T-cell (primary cell): ENCODE measurements around the gene GALNT9. TPM values are rescaled to one million over a fixed set of nuclear protein-coding genes. Genes with fewer than 3 reads are reported as not detected.

Experiments
- ATAC-seq, 4 experiments: fragments of 200-7000 bp in 3 of 4; fragments of 150-1000 bp in 1 of 4; cut with Tn5 transposase; replicated peaks in 1 of 4; 1 replicate in 3 of 4; 2 replicates in 1 of 4; pipeline ENCODE4 v1.10.0; 2021; ENCODE audit warnings: moderate library complexity in 3 of 4, mild to moderate bottlenecking in 2 of 4, moderate number of reproducible peaks in 1 of 4
- CTCF ChIA-PET, 2 donors: fragments of 300-600 bp; sonication (Branson Sonifier 250); formaldehyde crosslinking; loops; one replicate each; lab custom pipeline; 2022; ENCODE audit warnings: antibody characterized with exemption in 2 of 2; lab: Charles Lee
- POLR2A ChIA-PET, 2 donors: fragments of 300-600 bp; sonication (Branson Sonifier 250); formaldehyde crosslinking; loops; one replicate each; lab custom pipeline; 2022; ENCODE audit warnings: antibody characterized with exemption in 2 of 2; lab: Charles Lee
- DNase-seq, 35 experiments: peaks; one replicate each; pipeline versions ENCODE4 v3.0.0 to v3.0.0-alpha.2; 2013 to 2023
- H3K27ac ChIP-seq: one replicate; pipeline ENCODE4 v1.5.1; 2013; ENCODE audit warnings: low read length
- H3K27me3 ChIP-seq, 2 experiments: replicated peaks in 1 of 2; 1 replicate in 1 of 2; 2 replicates in 1 of 2; pipeline versions ENCODE4 v1.6.1 to v1.7.0; 2013; ENCODE audit warnings: low read length in 1 of 2, mixed read lengths in 1 of 2; ENCODE audit not compliant: control insufficient read depth in 2 of 2, insufficient read depth in 2 of 2; ENCODE audit errors: extremely low read depth in 1 of 2
- H3K36me3 ChIP-seq, 2 donors: 1 replicate in 1 of 2; 2 replicates in 1 of 2; pipeline versions ENCODE4 v1.6.1 to v1.7.0; 2013; ENCODE audit warnings: low read length in 1 of 2; ENCODE audit not compliant: control insufficient read depth in 2 of 2, insufficient read depth in 1 of 2; ENCODE audit errors: extremely low read depth in 1 of 2
- H3K4me1 ChIP-seq, 2 experiments: 1 replicate in 1 of 2; 2 replicates in 1 of 2; pipeline versions ENCODE4 v1.6.1 to v1.7.0; 2013; ENCODE audit warnings: low read length in 2 of 2, mixed read lengths in 1 of 2; ENCODE audit not compliant: insufficient read depth in 2 of 2, control insufficient read depth in 1 of 2; ENCODE audit errors: extremely low read depth in 1 of 2
- H3K4me3 ChIP-seq, 2 donors: 1 replicate in 1 of 2; 2 replicates in 1 of 2; pipeline versions ENCODE4 v1.5.1 to v1.7.0; 2013; ENCODE audit warnings: mild to moderate bottlenecking in 2 of 2, low read length in 1 of 2, moderate library complexity in 1 of 2; ENCODE audit not compliant: control insufficient read depth in 1 of 2; ENCODE audit errors: extremely low read depth in 1 of 2
- H3K9me3 ChIP-seq: 2 replicates; pipeline ENCODE4 v1.7.0; 2013
- H3K27ac Mint-ChIP-seq, 2 donors: one replicate each; pipeline ENCODE4 v1.8.0; 2020 to 2021; ENCODE audit warnings: mild to moderate bottlenecking in 2 of 2, mixed read lengths in 2 of 2
- H3K27me3 Mint-ChIP-seq, 2 donors: one replicate each; pipeline ENCODE4 v1.8.0; 2021 to 2022; ENCODE audit warnings: mixed read lengths in 2 of 2
- H3K36me3 Mint-ChIP-seq: one replicate; pipeline ENCODE4 v1.8.0; 2021; ENCODE audit warnings: mixed read lengths
- H3K4me1 Mint-ChIP-seq, 3 donors: one replicate each; pipeline ENCODE4 v1.8.0; 2020 to 2022; ENCODE audit warnings: mixed read lengths in 3 of 3, mild to moderate bottlenecking in 1 of 3
- H3K4me3 Mint-ChIP-seq, 3 donors: one replicate each; pipeline ENCODE4 v1.8.0; 2020 to 2022; ENCODE audit warnings: mild to moderate bottlenecking in 3 of 3, mixed read lengths in 3 of 3, moderate library complexity in 3 of 3
- H3K9me3 Mint-ChIP-seq, 3 donors: one replicate each; pipeline ENCODE4 v1.8.0; 2020 to 2022; ENCODE audit warnings: mixed read lengths in 3 of 3
- WGBS: methylation state at CpG from one replicate; pipeline ENCODE4 v1.1.5; 2013; ENCODE audit warnings: missing lambda C conversion rate; ENCODE audit not compliant: insufficient coverage; 5-methylcytosine and 5-hydroxymethylcytosine counted together
- total RNA-seq, 35 experiments: library from RNA in 6 of 35; stranded (reverse) in 6 of 35; fragments of 120-200 nt in 1 of 35; gene quantifications; one replicate each; pipeline versions ENCODE4 v1.2.1 to v1.2.4 and lab custom pipeline; 2013 to 2026

GALNT9 gene
- total RNA-seq, 5 donors from 2014 or later (not counting 1 experiment from before 2014, with no cell fraction given): 0.72 TPM; not detected in 4

GRCh38 chr12:132309596-132310086, 19.7 kb downstream of the GALNT9 start:
- no peak overlapping the region for H3K27ac Mint-ChIP-seq
- Histone ChIP-seq H3K36me3 (no peaks in the 10 kb centered on the region), H3K9me3 (no peaks in the 10 kb centered on the region), H3K4me1 (no peaks in the 10 kb centered on the region), H3K4me3 (no peak overlapping the region), H3K27me3 (peaks cover 0 to 25% of the 10 kb centered on the region in 2 experiments), H3K27ac (no peak overlapping the region)
- DNase-seq (no peak), ATAC-seq (no peak)
- peaks cover 6% of the 10 kb centered on the region in 2 donors for H3K27me3 Mint-ChIP-seq
- WGBS: 88% methylated on average over 19 of the region's 21 CpGs
- H3K4me1 Mint-ChIP-seq: no peaks in the 10 kb centered on the region
- H3K4me3 Mint-ChIP-seq: no peak overlapping the region
- POLR2A ChIA-PET: no interaction called here
- CTCF ChIA-PET: no interaction called here
- H3K36me3 Mint-ChIP-seq: no peaks in the 10 kb centered on the region
- H3K9me3 Mint-ChIP-seq: peaks cover 9 to 16% (median 14%) of the 10 kb centered on the region in 3 donors

DNA sequence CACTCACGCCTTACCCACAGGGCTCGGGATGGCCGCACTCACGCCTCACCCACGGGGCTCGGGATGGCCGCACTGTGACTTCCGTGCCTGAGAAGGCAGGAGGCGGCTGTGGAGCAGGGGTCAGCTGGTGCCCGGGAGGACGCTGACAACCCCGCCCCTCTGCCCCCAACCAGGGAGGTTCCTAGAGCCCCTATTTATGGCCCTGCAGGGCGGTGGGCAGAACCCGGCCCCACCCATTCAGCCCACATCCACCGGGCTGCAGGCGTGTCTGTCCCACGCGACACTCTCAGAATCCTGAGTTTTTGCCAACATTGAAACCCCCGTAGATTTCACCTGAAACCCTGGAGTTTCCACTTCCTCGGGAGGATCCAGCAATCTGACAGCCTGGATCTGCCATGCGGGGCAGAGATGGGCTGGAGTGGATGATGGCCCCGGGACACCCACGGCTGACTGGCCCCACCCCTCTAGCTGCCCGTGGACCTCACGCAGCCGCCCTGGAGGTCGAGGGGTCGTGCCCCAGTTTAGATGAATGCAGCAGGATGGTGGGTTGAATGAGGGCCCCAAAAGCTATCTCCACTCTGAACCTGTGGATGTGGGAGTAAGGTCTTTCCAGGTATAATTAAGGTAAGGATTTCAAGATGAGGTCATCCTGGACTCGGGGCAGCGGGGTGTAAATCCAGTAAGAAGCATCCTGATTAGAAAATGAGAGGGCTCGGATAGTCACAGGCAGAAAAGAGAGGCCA, 20.4 kb downstream of the GALNT9 start:
- H3K4me1 Mint-ChIP-seq: no peaks in the 10 kb centered on the region

DNA sequence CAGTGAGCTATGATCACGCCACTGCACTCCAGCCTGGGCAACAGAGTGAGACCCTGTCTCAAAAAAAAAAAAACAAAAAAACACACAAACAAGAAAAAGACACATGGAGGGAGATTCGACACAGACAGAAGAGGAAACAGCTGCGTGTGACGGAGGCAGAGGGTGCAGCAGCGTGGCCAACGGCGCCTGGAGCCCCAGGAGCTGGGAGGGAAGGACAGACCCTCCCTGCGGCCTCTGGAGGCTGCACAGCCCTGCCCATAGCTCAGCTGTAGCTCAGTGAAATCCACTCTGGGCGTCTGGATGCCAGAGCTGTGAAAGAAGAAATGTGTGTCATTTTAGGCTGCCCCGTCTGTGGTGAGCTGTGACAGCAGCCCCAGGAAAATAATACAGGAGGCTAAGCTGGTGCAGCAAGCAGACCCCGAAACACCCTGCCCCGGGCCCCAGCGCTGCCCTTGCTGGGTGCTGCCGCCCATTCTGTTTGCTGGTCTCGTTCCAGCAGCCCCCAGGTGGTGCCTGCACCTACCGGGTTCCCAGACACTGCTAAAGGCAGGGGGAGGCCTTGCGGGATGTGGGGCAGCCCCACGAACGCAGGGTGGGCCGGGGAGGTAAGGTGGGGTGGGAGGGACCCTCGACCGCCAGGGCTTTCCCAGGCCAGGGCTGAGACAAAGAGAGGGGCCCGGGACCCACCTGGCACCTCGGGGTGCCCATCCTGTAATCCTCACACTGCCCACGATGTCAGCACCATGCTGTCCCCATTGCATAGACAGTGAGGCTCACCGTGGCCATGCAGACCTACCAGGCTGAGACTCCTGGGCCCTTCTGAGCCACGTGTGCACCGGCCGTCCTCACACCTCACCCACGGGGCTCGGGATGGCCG, 21.2 kb downstream of the GALNT9 start:
- ChIA-PET POLR2A (no interaction called here), CTCF (no interaction called here)
- peaks cover 0 to 22% of the 10 kb centered on the region in 2 experiments for H3K27me3 ChIP-seq
- no peaks in the 10 kb centered on the region for H3K4me1 ChIP-seq
- ATAC-seq (no peak), DNase-seq (no peak)
- peaks cover 6% of the 10 kb centered on the region in 2 donors for H3K27me3 Mint-ChIP-seq
- peaks cover 9 to 16% (median 11%) of the 10 kb centered on the region in 3 donors for H3K9me3 Mint-ChIP-seq
- no peaks in the 10 kb centered on the region for H3K36me3 Mint-ChIP-seq
- no peak overlapping the region for H3K27ac Mint-ChIP-seq
- H3K9me3 ChIP-seq: no peaks in the 10 kb centered on the region
- H3K4me1 Mint-ChIP-seq: no peaks in the 10 kb centered on the region
- 57% methylated on average over 31 of the region's 32 CpGs for WGBS
- no peak overlapping the region for H3K4me3 ChIP-seq
- no peak overlapping the region for H3K4me3 Mint-ChIP-seq
- H3K36me3 ChIP-seq: no peaks in the 10 kb centered on the region
- no peak overlapping the region for H3K27ac ChIP-seq

More for the DNA sequence above, 20.4 kb downstream of the GALNT9 start:
- CTCF ChIA-PET: no interaction called here
- no peaks in the 10 kb centered on the region for H3K36me3 Mint-ChIP-seq
- H3K4me3 Mint-ChIP-seq: no peak overlapping the region
- WGBS: 80% methylated on average over 29 of the region's 31 CpGs
- H3K36me3 ChIP-seq: no peaks in the 10 kb centered on the region
- peaks cover 0 to 22% of the 10 kb centered on the region in 2 experiments for H3K27me3 ChIP-seq
- no peak overlapping the region for H3K27ac ChIP-seq
- no peaks in the 10 kb centered on the region for H3K4me1 ChIP-seq
- H3K27ac Mint-ChIP-seq: no peak overlapping the region
- H3K27me3 Mint-ChIP-seq: peaks cover 6% of the 10 kb centered on the region in 2 donors
- DNase-seq: no peak
- H3K4me3 ChIP-seq: no peak overlapping the region
- H3K9me3 Mint-ChIP-seq: peaks cover 9 to 16% (median 11%) of the 10 kb centered on the region in 3 donors
- POLR2A ChIA-PET: no interaction called here
- ATAC-seq: no peak
- no peaks in the 10 kb centered on the region for H3K9me3 ChIP-seq

GRCh38 chr12:132306885-132307191, 22.6 kb downstream of the GALNT9 start:
- Histone ChIP-seq H3K4me3 (no peak overlapping the region), H3K27ac (no peak overlapping the region), H3K9me3 (no peaks in the 10 kb centered on the region), H3K27me3 (peaks cover 0 to 26% of the 10 kb centered on the region in 2 experiments), H3K4me1 (no peaks in the 10 kb centered on the region), H3K36me3 (no peaks in the 10 kb centered on the region)
- POLR2A ChIA-PET: no interaction called here
- Mint-ChIP-seq H3K27me3 (peaks cover 3 to 6% of the 10 kb centered on the region in 2 donors), H3K27ac (no peak overlapping the region), H3K4me3 (no peak overlapping the region), H3K36me3 (no peaks in the 10 kb centered on the region), H3K4me1 (no peaks in the 10 kb centered on the region), H3K9me3 (peaks cover 6 to 12% (median 8%) of the 10 kb centered on the region in 3 donors)
- WGBS: 76% methylated on average over 5 of the region's 10 CpGs
- ATAC-seq (no peak), DNase-seq (no peak)
- CTCF ChIA-PET: no interaction called here

- 87% methylated on average over 45 of the region's 51 CpGs for WGBS
- Mint-ChIP-seq H3K27ac (no peak overlapping the region), H3K36me3 (no peaks in the 10 kb centered on the region), H3K9me3 (peaks cover 4 to 6% (median 4%) of the 10 kb centered on the region in 3 donors), H3K4me1 (no peaks in the 10 kb centered on the region), H3K27me3 (peaks cover 3 to 6% of the 10 kb centered on the region in 2 donors), H3K4me3 (no peak overlapping the region)
- ChIA-PET CTCF (no interaction called here), POLR2A (no interaction called here)
- DNase-seq: no peak
- Histone ChIP-seq H3K36me3 (no peaks in the 10 kb centered on the region), H3K9me3 (no peaks in the 10 kb centered on the region), H3K27ac (no peak overlapping the region), H3K4me3 (no peak overlapping the region), H3K27me3 (peaks cover 0 to 24% of the 10 kb centered on the region in 2 experiments), H3K4me1 (no peaks in the 10 kb centered on the region)
- no peak for ATAC-seq
Measured at GRCh38 chr12:132305991-132306884, 23.2 kb downstream of the GALNT9 start.

GRCh38 chr12:132305560-132305966, 23.8 kb downstream of the GALNT9 start:
- no peak overlapping the region for H3K4me3 Mint-ChIP-seq
- no peak overlapping the region for H3K4me3 ChIP-seq
- WGBS: 78% methylated on average over 6 of the region's 14 CpGs

More at GRCh38 chr12:132305560-132305966, 23.8 kb downstream of the GALNT9 start:
- CTCF ChIA-PET: no interaction called here
- Histone ChIP-seq H3K27me3 (peaks cover 0 to 26% of the 10 kb centered on the region in 2 experiments), H3K4me1 (no peaks in the 10 kb centered on the region), H3K36me3 (no peaks in the 10 kb centered on the region), H3K27ac (no peak overlapping the region), H3K9me3 (no peaks in the 10 kb centered on the region)
- DNase-seq (no peak), ATAC-seq (no peak)
- no peaks in the 10 kb centered on the region for H3K9me3 Mint-ChIP-seq
- no peak overlapping the region for H3K27ac Mint-ChIP-seq
- POLR2A ChIA-PET: no interaction called here
- H3K27me3 Mint-ChIP-seq: peaks cover 3 to 7% of the 10 kb centered on the region in 2 donors
- H3K4me1 Mint-ChIP-seq: no peaks in the 10 kb centered on the region
- no peaks in the 10 kb centered on the region for H3K36me3 Mint-ChIP-seq
